ENCODE results near the gene TRPV5. TPM values are rescaled to one million over a fixed set of nuclear protein-coding genes. Genes with fewer than 3 reads are reported as not detected.

Gene TRPV5
- total RNA-seq, 2 donors from 2014 or later: not detected

GRCh38 chr7:142959202-142959601 is 25.7 kb upstream of the TRPV5 start:
- H3K36me3 ChIP-seq: no peaks in the 10 kb centered on the region
- H3K9ac ChIP-seq (ENCODE audit: low read depth in 2 of 2, low read length in 2 of 2): no peak overlapping the region
- no peaks in the 10 kb centered on the region for H3K4me1 ChIP-seq
- no peak overlapping the region for H3K27ac ChIP-seq
- DNase-seq: no peak
- no peaks in the 10 kb centered on the region for H3K27me3 ChIP-seq
- H3K9me3 ChIP-seq: no peaks in the 10 kb centered on the region
- TF ChIP-seq, protein P1, sequence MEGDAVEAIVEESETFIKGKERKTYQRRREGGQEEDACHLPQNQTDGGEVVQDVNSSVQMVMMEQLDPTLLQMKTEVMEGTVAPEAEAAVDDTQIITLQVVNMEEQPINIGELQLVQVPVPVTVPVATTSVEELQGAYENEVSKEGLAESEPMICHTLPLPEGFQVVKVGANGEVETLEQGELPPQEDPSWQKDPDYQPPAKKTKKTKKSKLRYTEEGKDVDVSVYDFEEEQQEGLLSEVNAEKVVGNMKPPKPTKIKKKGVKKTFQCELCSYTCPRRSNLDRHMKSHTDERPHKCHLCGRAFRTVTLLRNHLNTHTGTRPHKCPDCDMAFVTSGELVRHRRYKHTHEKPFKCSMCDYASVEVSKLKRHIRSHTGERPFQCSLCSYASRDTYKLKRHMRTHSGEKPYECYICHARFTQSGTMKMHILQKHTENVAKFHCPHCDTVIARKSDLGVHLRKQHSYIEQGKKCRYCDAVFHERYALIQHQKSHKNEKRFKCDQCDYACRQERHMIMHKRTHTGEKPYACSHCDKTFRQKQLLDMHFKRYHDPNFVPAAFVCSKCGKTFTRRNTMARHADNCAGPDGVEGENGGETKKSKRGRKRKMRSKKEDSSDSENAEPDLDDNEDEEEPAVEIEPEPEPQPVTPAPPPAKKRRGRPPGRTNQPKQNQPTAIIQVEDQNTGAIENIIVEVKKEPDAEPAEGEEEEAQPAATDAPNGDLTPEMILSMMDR (IDR thresholded peaks at IDR 0.05): no peak
- intact Hi-C loops (cut with DNase I): no loop called here
- no peak overlapping the region for H3K4me3 ChIP-seq

GRCh38 chr7:142957723-142958122 is 24.2 kb upstream of the TRPV5 start:
- no peaks in the 10 kb centered on the region for H3K36me3 ChIP-seq
- H3K4me1 ChIP-seq: no peaks in the 10 kb centered on the region
- no peaks in the 10 kb centered on the region for H3K9me3 ChIP-seq
- TF ChIP-seq, protein P1 (IDR thresholded peaks at IDR 0.05): no peak
- no peak overlapping the region for H3K27ac ChIP-seq
- intact Hi-C loops (cut with DNase I): no loop called here
- H3K27me3 ChIP-seq: no peaks in the 10 kb centered on the region
- no peak for DNase-seq
- H3K4me3 ChIP-seq: no peak overlapping the region
- no peak overlapping the region for H3K9ac ChIP-seq (ENCODE audit: low read depth in 2 of 2, low read length in 2 of 2)

DNA sequence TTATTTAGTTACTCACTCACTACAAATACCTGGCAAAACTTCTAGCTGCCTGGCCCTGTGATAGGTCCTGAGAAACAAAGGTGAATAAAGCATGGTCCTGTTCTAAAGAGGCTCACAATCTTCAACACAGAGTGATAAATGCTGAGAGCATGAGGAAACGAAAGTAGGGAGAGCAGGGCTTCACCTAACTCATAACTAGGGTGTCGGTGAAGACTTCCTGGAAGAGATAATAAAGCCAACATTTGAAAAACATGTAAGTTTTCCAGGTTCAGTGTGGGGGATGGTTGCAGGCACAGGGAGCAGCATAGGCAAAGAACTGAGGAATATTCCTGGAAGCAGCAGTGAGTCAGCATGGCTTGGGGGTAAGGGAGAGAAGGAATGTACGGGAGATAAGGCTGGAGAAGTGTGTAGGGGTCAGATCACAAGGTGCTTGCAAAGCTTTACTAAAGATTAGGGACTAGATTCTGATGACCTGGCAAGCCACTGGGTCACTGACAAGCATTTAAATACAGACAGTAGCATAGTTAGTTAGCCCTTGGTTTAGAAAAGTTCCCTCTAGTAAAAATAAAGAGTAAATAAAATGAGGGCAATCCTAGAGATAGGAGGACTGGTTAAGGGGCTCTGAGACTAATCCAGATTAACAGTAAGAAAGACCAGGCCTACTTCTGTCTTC is 23.5 kb upstream of the TRPV5 start:
- no peaks in the 10 kb centered on the region for H3K27me3 ChIP-seq
- no peaks in the 10 kb centered on the region for H3K36me3 ChIP-seq
- no peak overlapping the region for H3K27ac ChIP-seq
- TF ChIP-seq, protein P1 (IDR thresholded peaks at IDR 0.05): no peak
- DNase-seq: no peak
- H3K4me3 ChIP-seq: no peak overlapping the region
- no peak overlapping the region for H3K9ac ChIP-seq (ENCODE audit: low read depth in 2 of 2, low read length in 2 of 2)
- H3K4me1 ChIP-seq: no peaks in the 10 kb centered on the region
- intact Hi-C loops (cut with DNase I): no loop called here
- H3K9me3 ChIP-seq: no peaks in the 10 kb centered on the region

GRCh38 chr7:142954680-142955268 is 21.2 kb upstream of the TRPV5 start:
- DNase-seq: no peak
- no peaks in the 10 kb centered on the region for H3K9me3 ChIP-seq
- H3K4me3 ChIP-seq: no peak overlapping the region
- no peak overlapping the region for H3K9ac ChIP-seq (ENCODE audit: low read depth in 2 of 2, low read length in 2 of 2)
- no peaks in the 10 kb centered on the region for H3K4me1 ChIP-seq
- no peaks in the 10 kb centered on the region for H3K27me3 ChIP-seq
- TF ChIP-seq, protein P1 (IDR thresholded peaks at IDR 0.05): no peak
- H3K36me3 ChIP-seq: no peaks in the 10 kb centered on the region
- intact Hi-C loops (cut with DNase I): no loop called here
- no peak overlapping the region for H3K27ac ChIP-seq

GRCh38 chr7:142950235-142950634 is 16.7 kb upstream of the TRPV5 start:
- H3K9ac ChIP-seq (ENCODE audit: low read depth in 2 of 2, low read length in 2 of 2): no peak overlapping the region
- TF ChIP-seq, protein P1 (IDR thresholded peaks at IDR 0.05): no peak
- no peaks in the 10 kb centered on the region for H3K27me3 ChIP-seq
- no peak for DNase-seq
- H3K36me3 ChIP-seq: no peaks in the 10 kb centered on the region
- no peak overlapping the region for H3K4me3 ChIP-seq
- intact Hi-C loops (cut with DNase I): no loop called here
- no peaks in the 10 kb centered on the region for H3K4me1 ChIP-seq
- no peak overlapping the region for H3K27ac ChIP-seq
- no peaks in the 10 kb centered on the region for H3K9me3 ChIP-seq
